ENCODE data around the gene ADGRG3. TPM values are rescaled to one million over a fixed set of nuclear protein-coding genes. Genes with fewer than 3 reads are reported as not detected.
A peak's percentile ranks its signal among the peaks of the same experiment; 100 is the strongest.

Gene ADGRG3, protein sequence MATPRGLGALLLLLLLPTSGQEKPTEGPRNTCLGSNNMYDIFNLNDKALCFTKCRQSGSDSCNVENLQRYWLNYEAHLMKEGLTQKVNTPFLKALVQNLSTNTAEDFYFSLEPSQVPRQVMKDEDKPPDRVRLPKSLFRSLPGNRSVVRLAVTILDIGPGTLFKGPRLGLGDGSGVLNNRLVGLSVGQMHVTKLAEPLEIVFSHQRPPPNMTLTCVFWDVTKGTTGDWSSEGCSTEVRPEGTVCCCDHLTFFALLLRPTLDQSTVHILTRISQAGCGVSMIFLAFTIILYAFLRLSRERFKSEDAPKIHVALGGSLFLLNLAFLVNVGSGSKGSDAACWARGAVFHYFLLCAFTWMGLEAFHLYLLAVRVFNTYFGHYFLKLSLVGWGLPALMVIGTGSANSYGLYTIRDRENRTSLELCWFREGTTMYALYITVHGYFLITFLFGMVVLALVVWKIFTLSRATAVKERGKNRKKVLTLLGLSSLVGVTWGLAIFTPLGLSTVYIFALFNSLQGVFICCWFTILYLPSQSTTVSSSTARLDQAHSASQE
- under 1 TPM; 0.21 to 0.84 TPM for total RNA-seq

DNA sequence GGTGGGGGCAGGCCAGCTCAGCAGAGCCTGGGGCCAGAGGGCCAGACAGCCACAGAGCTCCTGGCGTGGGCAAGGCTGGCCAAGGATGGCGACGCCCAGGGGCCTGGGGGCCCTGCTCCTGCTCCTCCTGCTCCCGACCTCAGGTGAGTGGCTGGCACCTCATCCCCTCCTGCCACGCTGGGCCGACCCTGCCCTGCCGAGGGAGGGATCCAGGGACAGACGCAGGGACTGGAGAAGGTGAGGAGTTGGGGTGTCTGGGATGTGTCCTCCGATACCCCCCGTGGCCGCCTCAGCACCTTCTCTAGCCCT, at the start of gene ADGRG3:
Gene ADGRG3 (plus strand): TSS at position 44 of the 309 bp plus-strand sequence. CDS start 42 bp downstream, at position 86.
- Mint-ChIP-seq H3K27ac (no peak within 1 kb of the TSS), H3K36me3 (no peaks in the 10 kb centered on the region), H3K9me3 (no peaks in the 10 kb centered on the region)
- no peak for ATAC-seq
- no peak for DNase-seq (ENCODE audit: low spot score in 2 of 2)

DNA sequence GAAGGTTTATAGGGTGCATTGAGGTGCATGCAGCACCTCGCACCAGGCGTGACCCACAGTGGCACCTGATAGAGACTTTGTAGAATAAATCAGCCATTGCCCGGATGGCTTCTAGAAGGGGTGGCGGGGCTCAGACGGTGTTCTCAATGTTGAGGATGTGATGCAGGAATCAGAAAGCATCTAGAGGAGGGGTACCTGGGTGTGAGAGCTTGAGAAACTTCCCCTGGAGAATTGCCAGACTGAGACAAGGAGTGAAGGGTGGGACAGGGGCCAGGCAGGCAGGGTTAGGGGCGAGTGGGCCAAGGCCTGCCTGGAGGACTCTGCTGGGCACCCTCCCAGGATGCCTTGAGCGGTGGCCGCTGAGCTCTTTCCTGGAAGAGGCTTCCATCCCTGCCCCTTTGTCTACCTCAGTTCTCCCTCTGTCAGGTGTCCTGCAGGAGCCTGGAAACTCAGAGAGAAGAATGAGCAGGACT, 48.9 kb upstream of the ADGRG3 start:
- Mint-ChIP-seq H3K9me3 (no peaks in the 10 kb centered on the region), H3K27ac (peak overlapping the region; percentile 5 to 6), H3K36me3 (no peaks in the 10 kb centered on the region)
- no peak for ATAC-seq
- no peak for DNase-seq (ENCODE audit: low spot score in 2 of 2)

DNA sequence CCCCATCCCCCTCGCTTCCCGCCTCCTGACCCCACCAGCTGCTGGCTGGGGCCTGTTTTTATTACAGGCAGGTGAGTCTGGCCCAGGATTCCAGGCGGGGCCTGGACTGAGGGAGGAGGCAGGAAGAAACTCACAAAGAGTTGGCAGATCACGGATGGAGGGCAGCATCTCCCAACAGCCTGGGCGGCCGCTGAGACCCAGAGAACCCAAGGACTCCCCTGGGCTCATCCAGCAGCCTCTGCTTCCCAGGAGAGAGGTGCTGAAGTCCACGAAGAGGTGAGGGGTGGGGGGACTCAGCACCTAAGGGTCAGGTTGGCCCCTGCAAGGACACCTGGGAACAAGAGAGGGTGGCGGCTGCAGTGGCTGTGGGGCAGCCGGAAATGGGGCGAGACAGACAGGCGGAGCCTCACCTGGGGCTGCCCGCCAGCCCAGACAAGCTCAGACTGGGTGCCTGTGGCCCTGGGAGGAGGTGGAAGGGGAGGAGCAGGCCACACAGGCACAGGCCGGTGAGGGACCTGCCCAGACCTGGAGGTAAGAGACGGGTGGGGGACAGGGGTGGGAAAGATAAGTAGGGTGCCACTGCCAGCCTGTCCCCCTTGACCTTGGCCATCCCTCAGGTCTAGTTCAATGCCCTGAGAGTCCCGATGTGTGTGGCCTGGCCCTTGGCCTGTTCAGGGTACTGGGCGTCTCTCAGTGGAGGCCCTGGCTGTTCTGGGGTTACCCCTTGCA, 48.3 kb upstream of the ADGRG3 start:
- ATAC-seq (no peak), DNase-seq (ENCODE audit: low spot score in 2 of 2) (peak in 1 of 2 donors; percentile 44)
- no peaks in the 10 kb centered on the region for H3K36me3 Mint-ChIP-seq
- H3K9me3 Mint-ChIP-seq = no peaks in the 10 kb centered on the region
- H3K27ac Mint-ChIP-seq = peak overlapping the region; percentile 5 to 60

DNA sequence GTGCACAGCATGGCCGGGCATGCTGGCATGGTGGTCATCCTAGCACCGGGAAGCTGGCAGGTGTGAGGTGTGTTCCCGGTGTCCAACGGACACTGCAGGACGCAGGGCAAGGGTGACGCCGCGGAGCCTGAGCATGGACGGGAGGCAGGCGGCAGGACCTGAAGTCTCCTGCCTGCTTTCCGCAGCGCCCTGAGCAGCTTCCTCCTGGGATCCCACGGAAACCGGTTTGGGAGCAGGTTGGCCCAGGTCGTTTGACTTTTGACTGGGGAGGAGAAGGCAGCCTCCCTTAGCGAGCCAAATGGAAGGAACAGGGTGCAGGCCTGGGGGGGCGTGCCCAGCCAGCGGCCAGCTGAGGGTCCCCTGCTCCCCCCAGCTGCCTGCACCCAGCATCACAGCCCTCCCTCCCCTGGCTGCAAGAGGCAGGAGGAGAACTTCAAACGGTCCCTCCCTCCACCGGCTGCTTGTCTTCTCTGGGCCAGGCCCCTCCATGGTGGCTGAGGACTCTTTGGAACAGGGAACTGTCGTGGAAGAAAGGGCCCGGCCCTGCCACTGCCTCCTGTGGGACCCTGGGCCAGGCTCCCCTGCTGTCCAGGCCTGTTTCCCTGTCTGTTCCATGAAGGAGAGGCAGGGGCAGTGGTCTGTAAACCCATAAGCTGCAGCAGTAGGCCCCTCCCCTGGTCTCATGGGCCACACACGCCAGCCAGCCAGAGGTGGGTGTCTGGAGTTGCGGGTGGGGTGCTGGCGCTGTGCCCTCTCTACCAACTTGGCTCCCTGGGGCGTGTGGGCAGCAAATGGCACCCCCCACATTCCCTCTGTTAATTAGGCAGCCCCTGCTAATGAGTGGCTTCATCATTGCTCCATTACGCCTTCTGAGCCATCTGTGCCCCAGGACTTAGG, 47.5 kb upstream of the ADGRG3 start:
- H3K9me3 Mint-ChIP-seq = no peaks in the 10 kb centered on the region
- ATAC-seq (no peak), DNase-seq (ENCODE audit: low spot score in 2 of 2) (no peak)
- H3K36me3 Mint-ChIP-seq = no peaks in the 10 kb centered on the region
- no peak overlapping the region for H3K27ac Mint-ChIP-seq

DNA sequence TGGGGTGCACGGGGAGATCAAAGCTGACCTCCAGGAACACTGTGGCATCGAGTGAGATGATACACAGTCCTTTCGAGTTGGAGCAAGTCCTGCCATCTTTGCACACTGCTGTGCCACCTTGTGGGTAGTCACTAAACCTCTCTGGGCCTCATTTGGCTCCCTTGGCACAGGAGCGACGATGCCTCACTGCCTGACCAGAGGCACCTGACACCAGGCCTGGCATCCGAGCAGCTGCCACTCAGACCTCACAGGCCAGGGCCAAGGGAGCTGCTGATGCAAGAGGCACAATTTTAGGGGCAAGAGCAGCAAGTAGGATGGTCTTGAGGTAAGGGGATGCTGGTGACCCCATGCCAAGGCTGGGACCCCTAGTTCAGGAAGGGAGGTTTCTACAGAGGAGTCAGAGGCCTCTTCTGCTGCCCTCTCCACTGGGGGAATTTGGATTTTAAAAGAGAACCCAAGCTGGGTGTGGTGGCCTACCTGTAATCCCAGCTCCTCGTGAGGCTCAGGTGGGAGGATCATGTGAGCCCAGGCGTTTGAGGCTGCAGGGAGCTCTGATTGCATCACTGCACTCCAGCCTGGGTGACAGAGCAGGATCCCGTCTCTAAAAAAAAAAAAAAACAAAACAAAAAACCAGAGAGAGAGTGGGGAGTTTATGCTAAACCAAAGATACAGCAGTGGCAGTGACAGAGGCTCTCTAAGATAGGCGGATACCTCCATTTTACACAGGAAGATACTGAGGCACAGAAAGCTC, 46.4 kb upstream of the ADGRG3 start:
- H3K9me3 Mint-ChIP-seq = no peaks in the 10 kb centered on the region
- H3K36me3 Mint-ChIP-seq = no peaks in the 10 kb centered on the region
- ATAC-seq (no peak), DNase-seq (ENCODE audit: low spot score in 2 of 2) (no peak)
- H3K27ac Mint-ChIP-seq = peak overlapping the region in 1 of 2 donors; percentile 19

DNA sequence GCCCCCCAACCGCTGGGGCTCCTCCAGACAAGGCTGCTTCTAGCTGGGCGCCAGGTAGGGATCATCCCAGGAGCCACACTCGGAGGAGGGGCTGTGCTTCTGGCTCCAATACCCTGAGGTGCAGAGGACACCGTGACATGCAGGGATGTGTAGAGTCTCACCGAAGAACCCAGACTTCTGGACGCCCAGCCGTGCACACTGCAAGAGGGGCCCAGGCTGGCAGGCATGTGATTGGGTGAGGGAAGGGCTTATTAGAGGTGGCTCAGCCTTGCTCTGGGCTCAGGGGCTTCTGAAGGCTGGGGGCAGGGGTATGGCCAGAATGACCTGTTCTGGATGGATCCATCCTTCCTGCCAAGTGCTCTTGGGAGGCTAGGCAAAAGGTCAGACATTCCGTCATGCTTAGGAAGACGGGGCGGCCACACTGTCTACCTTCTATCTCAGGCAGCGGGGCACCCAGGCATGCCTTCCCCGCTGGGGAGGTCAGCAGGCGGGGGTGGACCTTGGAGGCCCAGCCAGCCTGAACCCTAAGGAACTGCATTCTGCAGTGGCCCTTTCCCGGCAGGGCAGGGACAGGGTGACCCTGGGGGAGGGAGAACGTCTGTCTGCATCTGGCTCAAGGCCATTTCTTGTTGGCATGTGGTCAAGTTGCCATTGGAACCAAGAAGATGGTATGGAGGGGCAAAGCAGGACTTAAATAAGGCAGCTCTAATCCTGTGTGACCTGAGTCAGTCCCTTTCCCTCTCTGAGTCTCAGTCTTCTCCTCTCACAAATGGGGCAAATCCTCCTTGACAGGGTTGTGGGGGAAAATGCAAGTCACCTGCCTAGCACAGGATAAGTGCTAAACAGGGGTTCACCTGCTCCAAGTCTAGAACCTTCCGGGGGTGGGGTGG, 45.5 kb upstream of the ADGRG3 start:
- H3K9me3 Mint-ChIP-seq = no peaks in the 10 kb centered on the region
- no peaks in the 10 kb centered on the region for H3K36me3 Mint-ChIP-seq
- DNase-seq (ENCODE audit: low spot score in 2 of 2) (no peak), ATAC-seq (no peak)
- H3K27ac Mint-ChIP-seq = no peak overlapping the region

DNA sequence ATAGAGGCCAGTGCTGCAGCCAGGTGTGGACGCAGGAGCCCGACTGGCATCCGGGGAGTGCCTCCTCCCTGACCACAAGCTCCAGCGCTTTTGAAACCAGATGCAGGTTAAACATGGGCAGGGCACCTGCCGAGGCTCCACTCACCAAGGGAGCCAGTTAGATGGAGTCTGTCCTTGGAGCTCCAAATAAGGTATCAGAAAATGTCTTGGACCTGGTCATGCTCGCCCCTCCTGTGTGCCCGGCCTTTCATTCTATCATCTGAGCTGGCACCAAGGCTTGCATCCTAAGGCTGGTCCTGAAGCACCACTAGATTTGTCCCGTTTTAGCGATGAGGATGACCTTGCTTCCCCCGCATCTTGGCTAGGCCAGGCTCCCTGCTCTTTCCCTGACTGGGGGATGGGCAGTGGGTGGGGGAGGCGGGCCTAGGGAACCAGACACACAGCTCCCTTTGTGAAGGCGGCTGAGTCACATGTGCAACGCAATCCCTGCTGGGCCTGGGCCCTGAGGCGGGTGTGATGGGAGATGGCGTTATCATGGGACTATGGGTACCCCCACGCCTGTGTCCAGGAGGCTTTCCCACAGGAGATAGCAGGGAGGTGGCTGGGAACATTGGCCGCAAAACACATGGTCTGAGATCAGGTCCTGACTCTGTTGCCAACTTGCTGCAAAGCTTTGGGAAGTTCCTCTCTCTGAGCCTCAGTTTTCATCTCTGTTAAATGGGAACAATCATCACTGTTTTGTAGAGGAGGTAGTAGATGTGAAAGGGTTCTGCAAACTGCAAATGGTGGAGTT, 44.7 kb upstream of the ADGRG3 start:
- H3K36me3 Mint-ChIP-seq = no peaks in the 10 kb centered on the region
- DNase-seq (ENCODE audit: low spot score in 2 of 2) (no peak), ATAC-seq (no peak)
- H3K9me3 Mint-ChIP-seq = no peaks in the 10 kb centered on the region
- H3K27ac Mint-ChIP-seq = no peak overlapping the region

DNA sequence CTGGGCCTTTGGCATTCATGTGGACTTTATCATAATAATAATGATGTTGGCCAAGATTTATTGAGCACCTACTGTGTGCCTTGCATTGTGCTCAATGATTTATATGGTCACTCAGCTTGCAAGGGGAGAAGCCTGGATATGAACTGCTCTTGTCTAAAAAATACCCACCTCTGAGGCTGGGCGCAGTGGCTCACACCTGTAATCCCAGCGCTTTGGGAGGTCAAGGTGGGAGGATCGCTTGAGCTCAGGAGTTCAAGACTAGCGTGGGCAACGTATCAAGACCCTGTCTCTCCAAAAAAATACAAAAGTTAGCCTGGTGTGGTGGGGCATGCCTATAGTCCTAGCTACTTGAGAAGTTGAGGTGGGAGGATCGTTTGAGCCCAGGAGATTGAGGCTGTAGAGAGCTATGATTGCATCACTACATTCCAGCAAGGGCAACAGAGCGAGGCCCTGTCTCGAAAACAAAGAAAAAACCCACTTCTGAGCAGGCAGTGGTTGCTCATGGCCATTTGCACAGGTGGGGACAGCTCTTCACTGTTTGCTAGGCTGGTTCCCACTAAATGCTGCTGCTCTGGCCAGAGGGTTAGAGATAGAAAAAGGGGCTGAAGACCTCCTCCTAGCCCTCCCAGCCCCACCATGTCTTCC, 43.9 kb upstream of the ADGRG3 start:
- Mint-ChIP-seq H3K27ac (no peak overlapping the region), H3K9me3 (no peaks in the 10 kb centered on the region), H3K36me3 (no peaks in the 10 kb centered on the region)
- DNase-seq (ENCODE audit: low spot score in 2 of 2) (no peak), ATAC-seq (no peak)

DNA sequence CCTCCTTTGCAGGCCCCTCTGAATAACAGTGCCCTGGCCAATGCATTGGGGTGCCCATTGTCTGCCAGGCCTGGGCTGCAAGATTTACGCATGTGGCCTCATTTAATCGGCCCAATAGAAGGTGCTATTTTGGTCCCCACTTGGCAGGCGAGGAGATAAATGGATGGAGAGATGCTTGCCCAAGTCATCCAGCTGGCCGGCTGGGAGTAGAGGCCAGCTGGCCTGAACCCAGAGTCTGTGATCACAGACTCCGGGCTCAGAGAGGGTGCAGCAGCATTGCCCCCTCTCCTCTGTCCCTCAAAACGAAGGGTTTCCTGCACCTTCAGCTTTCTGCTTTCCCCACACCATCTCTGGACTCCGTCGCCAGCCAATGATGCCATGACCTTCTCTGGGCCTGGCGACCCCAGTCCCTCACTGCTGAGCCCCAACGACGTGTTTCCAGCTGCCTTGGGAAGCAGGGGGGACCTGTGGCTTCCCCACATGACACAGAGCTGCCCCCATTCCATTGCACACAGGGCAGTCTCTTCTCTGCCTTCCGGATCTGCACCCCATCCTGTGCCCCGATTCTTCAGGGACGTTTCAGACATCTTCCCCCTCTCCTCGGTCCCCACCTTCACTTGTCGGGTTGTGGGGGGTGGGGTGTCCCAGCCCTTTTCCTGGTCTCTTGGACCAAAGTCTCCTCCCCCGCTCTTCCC, 43.2 kb upstream of the ADGRG3 start:
- no peaks in the 10 kb centered on the region for H3K9me3 Mint-ChIP-seq
- DNase-seq (ENCODE audit: low spot score in 2 of 2) (no peak), ATAC-seq (no peak)

DNA sequence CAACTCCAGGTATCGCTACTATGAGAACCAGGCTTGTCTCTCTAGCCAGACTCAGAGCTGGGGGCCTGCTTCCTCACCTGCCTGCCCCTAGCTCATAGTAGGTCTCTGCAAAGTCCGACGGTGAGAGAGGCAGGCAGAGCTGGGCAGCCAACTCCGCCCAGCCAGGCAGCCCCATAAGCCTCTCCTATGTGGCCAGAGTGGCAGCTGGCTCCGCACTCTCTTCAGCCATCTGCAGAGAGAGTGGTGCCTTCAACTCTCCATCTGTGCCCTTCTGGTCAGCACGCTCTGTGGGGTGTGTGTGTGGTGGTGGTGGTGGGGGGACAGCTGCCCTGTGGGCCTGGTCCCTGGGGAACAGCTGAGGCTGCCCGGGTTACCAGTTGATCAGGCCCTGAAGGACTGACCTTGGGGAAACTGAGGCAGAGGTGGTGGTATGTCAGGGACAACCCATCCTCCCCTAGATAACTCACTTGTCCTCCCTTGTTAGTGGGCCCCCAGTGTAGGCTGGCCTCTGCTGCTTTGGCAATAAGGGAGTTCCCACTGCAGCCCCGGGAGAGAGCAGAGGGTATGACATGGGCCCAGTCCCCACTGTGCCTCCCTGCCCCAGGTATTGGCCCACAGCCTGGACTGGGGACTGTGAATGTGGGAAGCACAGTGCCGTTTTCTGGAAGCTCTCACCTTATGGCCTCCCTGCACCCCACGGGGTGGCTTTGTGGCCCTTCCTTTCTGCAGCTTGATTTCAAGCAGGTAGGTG, 41.5 kb upstream of the ADGRG3 start:
- H3K27ac Mint-ChIP-seq = peak overlapping the region in 1 of 2 donors; percentile 49
- no peak for ATAC-seq
- H3K36me3 Mint-ChIP-seq = no peaks in the 10 kb centered on the region

More for the DNA sequence above, 43.2 kb upstream of the ADGRG3 start:
- Mint-ChIP-seq H3K36me3 (no peaks in the 10 kb centered on the region), H3K27ac (peak overlapping the region in 1 of 2 donors; percentile 53)

DNA sequence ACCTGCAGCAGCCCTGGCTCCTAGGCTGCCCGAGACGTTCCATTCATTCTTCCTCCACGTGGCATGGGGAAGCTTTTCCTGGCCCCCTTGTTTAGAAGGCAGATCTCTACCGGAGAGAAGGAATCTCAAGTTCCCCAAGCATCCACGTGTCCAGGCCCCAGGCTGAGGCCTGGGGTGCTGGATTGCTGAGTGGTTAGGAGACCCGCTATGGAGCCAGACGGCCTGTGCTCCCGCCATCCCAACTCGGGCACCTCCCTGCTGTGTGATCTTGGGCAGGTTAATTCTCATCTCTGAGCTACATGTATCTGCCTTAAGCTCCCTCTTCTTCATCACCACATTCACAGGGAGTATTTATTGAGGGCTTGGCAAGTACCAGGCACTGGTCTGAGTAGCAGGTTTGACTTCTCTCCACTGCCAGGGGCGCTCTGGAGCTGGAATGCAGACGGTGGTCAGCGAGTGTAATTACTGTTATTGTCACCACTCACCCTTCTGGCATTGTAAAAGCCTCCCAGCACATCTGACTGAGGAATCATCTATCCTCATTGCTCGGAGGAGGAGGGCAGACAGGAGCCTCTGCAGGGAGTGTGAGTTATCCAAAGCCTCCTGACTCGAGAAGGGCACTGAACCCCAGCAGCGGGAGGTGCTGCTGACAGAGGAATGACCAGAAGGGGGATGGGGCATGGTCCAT, 40.8 kb upstream of the ADGRG3 start:
- ATAC-seq (no peak), DNase-seq (ENCODE audit: low spot score in 2 of 2) (no peak)
- Mint-ChIP-seq H3K9me3 (no peaks in the 10 kb centered on the region), H3K27ac (no peak overlapping the region), H3K36me3 (no peaks in the 10 kb centered on the region)

More for the DNA sequence above, 41.5 kb upstream of the ADGRG3 start:
- no peaks in the 10 kb centered on the region for H3K9me3 Mint-ChIP-seq
- no peak for DNase-seq (ENCODE audit: low spot score in 2 of 2)

DNA sequence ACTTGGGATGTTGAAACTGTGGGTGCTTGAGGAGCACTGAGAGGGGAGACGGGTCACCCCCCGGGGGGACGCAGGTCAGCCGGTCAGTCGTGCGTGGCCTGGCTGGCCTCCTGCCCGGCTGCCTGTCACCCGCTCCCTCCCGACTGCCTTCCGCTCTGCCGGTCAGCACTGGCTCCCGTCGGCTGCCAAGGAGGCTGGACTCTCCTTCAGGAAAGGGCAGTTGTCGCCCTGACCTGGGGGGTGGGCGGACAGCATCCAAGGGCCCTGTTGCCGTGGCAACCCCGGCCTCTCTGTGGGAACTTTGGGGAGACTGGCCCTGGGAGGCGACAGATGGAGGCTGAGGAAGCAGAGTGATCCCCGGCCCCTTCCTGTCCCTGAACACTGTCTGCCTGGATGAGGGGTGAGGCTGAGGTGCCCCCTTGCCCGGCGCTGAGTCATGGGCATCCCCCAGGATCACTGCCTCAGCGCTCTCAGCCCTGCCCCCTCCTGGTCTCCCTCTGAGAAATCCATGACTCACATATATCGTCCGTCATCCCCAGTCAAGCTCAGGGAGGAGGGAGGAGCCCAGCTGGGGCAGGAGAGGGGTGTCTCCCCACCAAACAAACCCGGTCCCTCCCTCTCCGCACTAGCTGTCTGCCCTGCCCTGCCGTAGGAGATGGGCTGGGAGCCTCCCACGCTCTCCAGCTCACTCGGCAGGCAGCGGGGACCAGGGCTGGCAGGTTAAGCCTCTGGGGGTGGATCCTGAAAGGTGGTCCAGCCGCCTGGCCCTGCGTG, 39.9 kb upstream of the ADGRG3 start, which contains the start of gene ADGRG1:
Gene ADGRG1 (plus strand): TSS at position 623 of the 774 bp plus-strand sequence. CDS start 21,658 bp downstream, outside the sequence.
- Mint-ChIP-seq H3K27ac (peak within 1 kb of the TSS; percentile 18 to 76), H3K36me3 (no peaks in the 10 kb centered on the region), H3K9me3 (no peaks in the 10 kb centered on the region)
- DNase-seq (ENCODE audit: low spot score in 2 of 2) = peak in 1 of 2 donors; percentile 58
- ATAC-seq = peak; percentile 87 to 95

Data from activated naive CD4-positive, alpha-beta T cell treated with anti-CD3 and anti-CD28 coated beads, Interleukin-2, amount 50 U/mL, for 72 hours (primary cell).